Spleen (tissue), 7 donors: ENCODE data around the gene AKNAD1.

Source experiments
- CTCF ChIP-seq, 11 experiments: fragments of 200-600 bp in 7 of 11; fragments of 450-650 bp in 4 of 11; sonication (generic) in 4 of 11; IDR thresholded peaks in 8 of 11; conservative IDR thresholded peaks in 3 of 11; 1 replicate in 7 of 11; 2 replicates in 4 of 11; pipeline versions ENCODE4 v1.4.0 to v1.8.0; 2016 to 2021; ENCODE audit warnings: antibody characterized with exemption in 11 of 11, inconsistent platforms in 4 of 11, mild to moderate bottlenecking in 1 of 11
- POLR2A ChIP-seq, 3 donors: fragments of 450-650 bp; IDR thresholded peaks; one replicate each; pipeline ENCODE4 v1.5.1; 2017; ENCODE audit warnings: antibody characterized with exemption in 3 of 3, mild to moderate bottlenecking in 1 of 3
- POLR2AphosphoS5 ChIP-seq, 3 donors: sonication (generic); formaldehyde crosslinking; IDR thresholded peaks; one replicate each; pipeline ENCODE4 v1.5.1; 2017; ENCODE audit warnings: antibody characterized with exemption in 3 of 3
- donor health status: DM: no; HTN: no; CAD: no; lungs with moderate emphysema.
- donor health status: DM: no; HTN: no; CAD: no.
- donor health status: DM: no; HTN: no; CAD: no.

- no peak for TF ChIP-seq CTCF (IDR thresholded peaks at IDR 0.05 in 8 of 11, conservative IDR thresholded peaks at IDR 0.05 in 3 of 11)
- TF ChIP-seq POLR2AphosphoS5 (IDR thresholded peaks at IDR 0.05), result no peak
- TF ChIP-seq POLR2A (IDR thresholded peaks at IDR 0.05), result no peak
These were observed 36.2 kb upstream of the AKNAD1 start for GRCh38 chr1:108893141-108893530.
